HG03469 (cell line): ENCODE measurements around the gene C5orf46.
"Not testable (repeated sequence)": the region's sequence is repeated elsewhere in the genome, so short reads cannot be mapped to it uniquely, and the experiment has no call there.

Source experiments
- ATAC-seq: cut with Tn5 transposase; IDR thresholded peaks from one replicate; pipeline ENCODE4 v1.9.1; 2021; ENCODE audit warnings: mild to moderate bottlenecking, moderate library complexity, moderate number of reproducible peaks; ENCODE audit not compliant: unreplicated experiment

The C5orf46 gene

DNA sequence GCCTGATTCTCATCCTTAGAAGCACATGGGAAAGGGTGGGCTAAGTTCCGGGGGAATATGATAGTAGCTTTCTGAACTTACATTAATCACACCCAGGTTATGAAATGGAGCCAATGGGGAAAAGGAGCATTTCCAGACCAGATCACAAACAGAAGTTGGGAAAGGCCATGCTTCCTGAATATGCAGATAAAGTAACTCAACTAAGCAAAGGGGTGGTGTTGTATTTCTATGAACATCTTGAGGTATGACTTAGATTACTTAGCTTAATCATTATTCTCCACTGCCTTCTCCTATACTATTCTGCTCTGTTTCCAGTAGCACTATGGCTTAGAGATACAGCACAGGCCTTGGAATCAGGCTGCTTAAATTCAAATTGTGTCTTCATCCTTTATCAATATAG, 10.5 kb downstream of the C5orf46 start:
- no peak for ATAC-seq

DNA sequence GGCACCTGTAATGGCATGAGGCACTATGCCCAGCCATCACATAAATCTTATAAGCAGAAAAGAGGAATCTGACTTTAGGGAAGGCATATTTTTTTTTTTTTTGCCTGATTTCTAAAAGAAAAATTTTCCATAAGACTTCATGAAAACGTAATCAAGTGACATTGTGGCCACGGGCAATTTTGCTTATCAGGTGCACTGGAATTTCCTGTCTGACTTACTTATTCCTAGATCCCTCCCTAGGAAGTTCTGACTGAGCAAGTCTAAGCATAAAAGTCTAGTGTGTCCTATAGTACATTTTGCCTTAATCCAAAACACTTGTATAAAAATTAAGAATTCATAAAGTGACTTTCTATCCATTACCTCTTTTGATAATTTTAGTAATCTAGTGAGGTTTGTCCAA, 12.5 kb downstream of the C5orf46 start:
- no peak for ATAC-seq

DNA sequence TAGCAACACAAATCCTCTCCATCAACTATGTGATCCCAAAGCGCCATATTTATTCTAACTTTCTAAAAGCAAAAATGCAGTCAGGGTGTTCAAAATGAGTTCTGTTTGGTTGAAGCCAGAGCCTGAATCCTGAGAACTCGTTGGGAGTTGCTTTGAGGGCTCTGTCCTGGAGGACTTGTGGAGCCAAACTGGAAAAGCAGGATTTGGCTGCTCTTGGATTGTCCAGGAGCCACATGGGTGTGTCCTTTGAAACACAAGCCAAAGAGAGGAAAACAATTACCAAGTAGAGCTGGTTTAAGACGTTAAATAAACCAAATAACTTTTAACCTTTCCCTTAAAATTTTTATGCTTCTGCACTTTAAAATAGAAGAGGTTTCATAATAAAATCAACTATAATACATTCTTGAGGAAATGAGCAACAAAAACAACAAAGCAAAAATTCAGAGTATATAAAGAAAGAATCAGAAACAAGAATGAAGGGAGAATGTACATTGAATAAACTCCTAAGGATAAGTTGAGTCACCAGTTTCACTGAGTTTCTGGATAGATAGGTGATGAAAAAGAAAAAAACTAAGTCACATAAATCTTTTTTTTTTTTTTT, 13.5 kb downstream of the C5orf46 start:
- no peak for ATAC-seq

DNA sequence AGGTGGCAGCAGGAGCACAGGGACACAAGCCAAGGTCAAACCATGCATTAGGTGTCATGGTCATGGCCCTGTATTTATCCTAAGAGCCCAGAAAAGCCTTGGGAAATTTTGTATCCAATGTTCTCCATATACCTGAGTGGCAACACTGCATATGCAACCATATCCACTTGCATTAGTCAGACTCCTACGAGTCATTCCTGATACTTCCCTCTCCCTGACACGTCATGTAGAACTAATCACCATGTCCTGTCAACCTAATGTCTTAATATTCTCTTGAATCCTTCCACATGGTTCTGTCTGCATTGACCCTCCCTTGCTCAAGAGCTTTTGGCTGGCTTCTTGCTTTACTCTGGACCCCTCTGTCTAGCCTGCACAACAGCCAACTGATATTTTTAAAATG, 18.4 kb downstream of the C5orf46 start:
- ATAC-seq = no peak

DNA sequence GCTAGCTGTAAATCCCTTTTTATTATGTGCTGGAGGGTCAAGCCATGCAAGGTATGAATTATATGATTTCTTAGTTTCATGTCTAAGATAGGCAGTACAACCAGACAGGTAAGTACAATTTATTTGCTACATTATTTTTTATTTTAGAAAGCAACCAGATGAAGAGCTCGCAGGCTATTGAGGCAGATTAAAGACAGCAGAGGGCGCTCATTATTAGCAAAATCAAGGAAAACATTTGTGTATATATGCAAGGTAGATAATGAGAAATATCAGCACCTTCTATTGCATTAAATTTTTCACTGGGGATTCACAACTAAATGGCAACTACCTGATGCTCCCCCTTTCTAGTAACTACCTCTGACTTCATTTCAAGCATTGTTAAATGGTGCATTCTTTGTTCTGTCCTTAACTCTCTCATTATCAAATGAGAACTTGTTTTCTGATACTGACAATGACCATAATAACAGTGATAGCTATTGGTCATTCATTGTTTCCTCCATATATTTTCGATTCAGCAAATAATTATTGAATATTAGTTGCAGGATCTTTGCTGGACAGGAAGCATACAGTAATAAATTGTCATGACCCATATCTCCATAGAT, 19.2 kb downstream of the C5orf46 start:
- no peak for ATAC-seq

DNA sequence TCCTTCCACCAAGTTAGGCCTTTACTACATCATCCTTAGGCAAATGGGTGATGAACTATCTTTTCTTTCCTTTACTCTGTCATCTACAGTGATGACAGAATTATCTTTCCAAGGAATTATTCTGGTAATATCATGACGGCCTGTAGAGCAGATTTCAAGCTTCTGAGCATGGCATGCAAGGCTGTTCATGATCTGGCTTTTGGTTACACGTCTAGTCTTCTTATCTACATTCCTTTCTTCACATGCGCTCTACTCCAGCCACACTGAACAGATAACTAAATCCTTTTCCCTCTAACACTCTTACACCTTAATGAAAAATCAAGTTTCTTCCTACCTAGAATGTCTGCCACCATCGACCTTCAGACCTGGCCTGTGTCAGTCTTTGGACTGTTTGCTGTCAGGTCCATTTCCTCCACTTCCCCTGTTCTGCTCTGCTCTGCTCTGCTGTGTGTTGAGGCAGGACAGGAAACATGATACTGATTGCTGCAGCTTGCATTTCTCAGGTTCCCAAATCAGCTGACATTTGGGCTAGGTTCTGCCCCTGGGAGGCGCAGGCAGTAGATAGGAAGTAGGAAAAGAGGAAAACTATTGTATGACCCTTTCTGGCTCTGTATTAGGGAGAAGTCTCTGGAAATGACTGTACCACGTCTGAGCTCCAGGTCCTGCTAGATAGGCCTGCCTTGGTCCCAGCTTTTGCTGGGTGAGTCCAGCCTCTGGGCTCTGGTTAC, 23.6 kb downstream of the C5orf46 start:
- no peak for ATAC-seq

DNA sequence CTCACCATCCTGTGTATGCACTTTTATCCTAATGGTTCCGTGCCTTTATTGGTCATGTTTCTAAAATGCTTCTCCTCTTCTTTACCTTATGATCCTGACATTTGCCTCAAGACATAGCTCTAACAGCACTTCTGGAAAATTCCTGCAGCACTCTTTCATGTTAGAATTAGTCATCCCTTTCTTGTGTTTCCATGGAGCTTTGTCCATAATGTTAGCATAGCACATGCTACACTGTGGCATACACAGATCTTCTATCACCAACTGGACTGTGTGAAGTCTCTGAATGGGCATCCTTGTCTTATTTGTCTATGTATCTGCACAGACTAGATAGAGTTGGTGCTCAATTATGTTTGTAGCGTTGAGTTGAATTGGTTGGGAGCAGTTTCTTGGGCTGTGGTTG, 25.9 kb downstream of the C5orf46 start:
- no peak for ATAC-seq

DNA sequence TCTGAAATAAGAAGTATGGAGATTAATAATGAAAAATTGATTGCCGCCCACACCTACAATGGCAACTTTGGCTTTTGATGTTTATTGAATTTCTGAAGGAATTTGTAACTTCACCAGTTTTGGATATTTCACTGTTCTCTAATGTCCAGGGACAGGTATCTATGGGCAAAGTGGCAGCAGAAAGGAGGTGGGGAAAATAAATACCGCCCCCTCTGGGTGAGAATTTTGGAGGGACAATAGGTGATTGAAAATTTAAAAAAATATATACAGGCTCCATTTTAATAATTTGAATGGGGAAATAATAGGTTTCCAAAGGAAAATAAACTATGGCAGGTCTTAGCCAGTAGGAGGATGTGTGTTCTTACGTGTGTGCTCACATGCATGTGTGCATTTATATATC, 26.6 kb downstream of the C5orf46 start:
- no peak for ATAC-seq

DNA sequence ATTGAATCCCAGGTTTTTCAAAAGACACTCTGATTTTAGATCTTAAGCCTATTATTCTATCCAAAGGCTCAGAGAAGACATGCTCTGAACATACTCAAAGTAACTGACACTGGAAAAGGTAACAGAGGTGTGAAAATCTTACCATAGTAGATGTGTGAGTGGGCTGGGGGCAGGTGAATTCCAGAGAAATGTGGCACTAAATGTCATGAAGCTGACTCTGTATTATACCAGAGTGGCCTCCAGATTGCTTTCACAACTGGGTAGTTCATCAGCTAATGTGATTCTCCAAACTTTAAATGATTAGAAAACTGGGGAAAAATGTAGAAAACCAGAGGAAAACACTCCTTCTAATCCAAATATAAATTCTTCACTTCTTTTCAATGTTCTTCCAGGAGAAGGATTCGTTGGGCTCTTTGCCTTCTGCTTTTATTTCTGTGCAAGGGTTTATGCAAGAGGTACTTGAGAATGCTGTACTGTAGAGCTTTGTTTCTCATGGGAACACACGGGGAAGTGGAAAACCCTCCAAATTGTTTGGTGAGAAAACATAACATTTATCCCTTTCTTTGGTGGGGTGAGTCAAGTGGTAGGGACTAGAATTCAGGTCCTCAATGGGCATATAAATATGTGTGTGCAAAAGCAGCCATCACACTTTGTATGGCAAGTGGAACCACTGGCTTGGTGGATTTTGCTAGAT, 28.1 kb downstream of the C5orf46 start, which contains the start of gene SCGB3A2:
SCGB3A2 (plus strand) TSS at position 646 of the 694 bp plus-strand sequence. CDS start 93 bp downstream, outside the sequence.
- ATAC-seq = no peak

DNA sequence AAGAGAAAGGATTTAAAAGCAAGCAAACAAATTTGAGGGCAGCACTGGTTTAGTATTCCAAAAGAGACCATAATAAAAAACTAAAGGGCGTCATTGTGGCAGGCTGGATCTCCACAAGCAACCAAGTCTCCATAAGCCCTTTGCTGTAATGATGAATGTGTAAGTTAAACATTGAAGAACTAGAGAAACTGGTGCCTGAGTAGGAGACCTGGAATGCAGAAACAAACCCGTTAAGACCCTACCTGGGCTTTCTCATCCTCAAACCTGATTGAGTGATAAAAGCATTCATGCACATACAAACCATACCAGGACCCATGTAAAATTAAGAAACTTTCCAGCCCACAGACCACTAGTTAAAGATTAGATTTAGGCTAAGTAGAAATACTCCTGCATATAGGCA, 29.7 kb downstream of the C5orf46 start:
- no peak for ATAC-seq

DNA sequence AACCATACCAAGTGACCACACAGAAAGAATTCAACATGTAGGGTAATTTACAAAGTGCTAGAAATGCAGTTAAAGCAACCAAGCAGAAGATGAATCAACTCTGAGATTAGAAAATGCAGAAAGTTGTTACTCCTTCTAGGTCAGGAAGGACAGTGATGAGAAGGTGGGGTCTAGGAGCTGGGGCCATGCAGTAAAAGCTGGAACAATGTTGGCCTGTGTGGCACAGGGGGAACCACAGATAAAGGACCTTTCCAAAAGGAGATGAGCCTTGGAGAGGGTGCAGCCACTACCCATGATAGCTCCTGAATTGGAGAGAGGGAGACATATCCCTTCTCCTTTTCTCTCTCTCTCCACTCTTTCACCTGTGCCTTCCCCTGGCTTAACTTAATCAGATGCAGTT, 30.2 kb downstream of the C5orf46 start:
- ATAC-seq = no peak

DNA sequence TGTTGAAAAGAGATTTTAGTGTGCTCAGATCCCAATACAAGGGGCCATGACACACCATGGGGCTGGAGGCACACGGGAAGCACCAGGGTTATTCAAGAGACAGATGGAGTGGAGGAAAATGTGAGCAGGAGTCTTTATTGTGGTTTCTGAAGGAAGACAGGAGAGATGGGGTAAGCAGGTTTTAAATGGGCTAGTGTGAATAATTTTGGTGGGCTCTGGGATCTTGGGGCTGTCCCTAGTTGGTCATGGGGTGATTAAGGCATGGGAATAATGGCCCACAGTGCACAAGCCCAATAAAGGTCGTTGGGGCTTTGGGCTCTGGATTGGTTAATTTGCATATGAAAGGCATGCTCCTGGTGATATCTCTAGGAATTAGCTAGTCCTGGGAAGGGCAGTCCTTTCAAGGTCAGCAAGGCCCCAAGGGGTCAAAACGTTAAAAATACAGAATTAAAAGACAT, 31.4 kb downstream of the C5orf46 start:
- ATAC-seq = no peak

DNA sequence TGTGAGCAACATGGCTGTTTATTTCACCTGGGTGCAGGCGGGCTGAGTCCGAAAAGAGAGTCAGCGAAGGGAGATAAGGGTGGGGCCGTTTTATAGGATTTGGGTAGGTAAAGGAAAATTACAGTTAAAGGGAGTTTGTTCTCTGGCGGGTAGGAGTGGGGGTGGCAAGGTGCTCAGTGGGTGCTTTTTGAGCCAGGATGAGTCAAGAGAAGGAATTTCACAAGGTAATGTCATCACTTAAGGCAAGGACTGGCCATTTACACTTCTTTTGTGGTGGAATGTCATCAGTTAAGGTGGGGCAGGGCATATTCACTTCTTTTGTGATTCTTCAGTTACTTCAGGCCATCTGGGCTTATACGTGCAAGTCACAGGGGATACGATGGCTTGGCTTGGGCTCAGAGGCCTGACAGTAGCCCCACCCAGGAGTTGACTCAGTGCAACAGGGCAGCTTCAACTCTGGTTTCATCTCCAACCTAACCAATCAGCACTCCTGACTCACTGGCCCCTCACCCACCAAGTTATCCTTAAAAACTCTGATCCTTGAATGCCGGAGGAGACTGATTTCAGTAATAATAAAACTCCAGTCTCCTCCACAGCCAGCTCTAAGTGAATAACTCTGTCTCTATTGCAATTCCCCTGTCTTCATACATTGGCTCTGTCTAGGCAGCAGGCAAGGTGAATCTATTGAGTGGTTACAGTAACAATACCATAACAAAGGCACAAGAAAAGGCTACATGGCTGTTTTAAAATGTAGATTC, 32.0 kb downstream of the C5orf46 start:
- ATAC-seq = not testable (repeated sequence)

DNA sequence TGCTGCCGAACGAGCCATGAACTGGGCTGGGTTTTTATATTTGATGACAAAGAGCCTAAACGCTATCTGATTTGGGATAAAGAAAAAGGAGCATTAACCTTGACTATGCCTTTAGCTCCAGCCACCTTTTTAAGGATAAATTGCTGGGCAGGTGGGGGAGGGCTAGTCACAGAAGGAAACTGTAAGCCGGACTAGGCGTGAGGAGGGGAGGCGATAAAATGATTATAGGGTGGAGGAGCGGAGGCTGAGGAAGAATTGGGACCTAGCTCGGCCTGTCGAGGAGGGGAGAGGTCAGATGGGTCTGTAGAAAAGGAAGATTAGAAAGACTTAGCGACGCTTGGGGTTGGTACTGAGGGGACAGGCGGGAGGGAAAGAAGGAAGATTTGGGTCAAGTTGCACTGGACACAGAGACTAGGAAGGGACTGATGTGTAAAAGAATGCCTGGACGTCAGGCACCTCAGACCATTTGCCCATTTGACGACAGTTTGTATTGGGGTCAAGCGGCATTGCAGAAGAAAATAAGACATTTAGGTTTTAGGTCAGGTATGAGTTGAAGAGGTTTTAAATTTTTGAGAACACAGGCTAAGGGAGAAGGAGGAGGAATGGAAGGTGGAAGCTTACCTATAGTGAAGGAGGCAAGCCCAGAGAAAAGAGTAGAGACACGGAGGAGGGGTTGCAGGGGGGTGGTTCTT, 33.4 kb downstream of the C5orf46 start:
- not testable (repeated sequence) for ATAC-seq

DNA sequence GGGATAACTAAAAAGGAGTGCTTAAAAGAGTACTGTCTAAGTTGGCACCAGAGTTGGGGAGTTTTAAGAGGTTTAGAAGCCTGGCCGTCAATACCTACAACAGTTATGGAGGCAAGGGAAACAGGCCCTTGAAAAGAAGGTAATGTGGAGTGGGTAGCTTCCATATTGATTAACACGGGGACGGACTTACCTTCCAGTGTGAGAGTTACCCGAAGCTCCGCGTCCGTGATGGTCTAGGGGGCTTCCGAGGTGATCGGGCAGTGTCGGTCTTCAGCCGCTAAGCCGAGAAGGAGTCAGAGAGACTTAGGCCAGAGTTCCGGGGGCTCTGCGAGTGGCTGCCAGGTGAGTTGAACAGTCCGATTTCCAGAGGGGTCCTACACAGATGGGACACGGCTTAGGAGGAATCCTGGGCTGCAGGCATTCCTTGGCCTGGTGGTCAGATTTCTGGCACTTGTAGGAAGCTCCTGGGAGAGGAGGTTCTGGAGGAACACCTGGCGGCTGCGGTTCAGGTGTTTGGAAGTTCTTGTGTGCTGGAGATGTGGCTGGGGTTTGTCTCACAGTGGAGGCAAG, 34.3 kb downstream of the C5orf46 start:
- not testable (repeated sequence) for ATAC-seq

DNA sequence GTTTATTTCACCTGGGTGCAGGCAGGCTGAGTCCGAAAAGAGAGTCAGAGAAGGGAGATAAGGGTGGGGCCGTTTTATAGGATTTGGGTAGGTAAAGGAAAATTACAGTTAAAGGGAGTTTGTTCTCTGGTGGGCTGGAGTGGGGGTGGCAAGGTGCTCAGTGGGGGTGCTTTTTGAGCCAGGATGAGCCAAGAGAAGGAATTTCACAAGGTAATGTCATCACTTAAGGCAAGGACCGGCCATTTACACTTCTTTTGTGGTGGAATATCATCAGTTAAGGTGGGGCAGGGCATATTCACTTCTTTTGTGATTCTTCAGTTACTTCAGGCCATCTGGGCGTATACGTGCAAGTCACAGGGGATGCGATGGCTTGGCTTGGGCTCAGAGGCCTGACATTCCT, 36.4 kb downstream of the C5orf46 start:
- ATAC-seq = not testable (repeated sequence)

DNA sequence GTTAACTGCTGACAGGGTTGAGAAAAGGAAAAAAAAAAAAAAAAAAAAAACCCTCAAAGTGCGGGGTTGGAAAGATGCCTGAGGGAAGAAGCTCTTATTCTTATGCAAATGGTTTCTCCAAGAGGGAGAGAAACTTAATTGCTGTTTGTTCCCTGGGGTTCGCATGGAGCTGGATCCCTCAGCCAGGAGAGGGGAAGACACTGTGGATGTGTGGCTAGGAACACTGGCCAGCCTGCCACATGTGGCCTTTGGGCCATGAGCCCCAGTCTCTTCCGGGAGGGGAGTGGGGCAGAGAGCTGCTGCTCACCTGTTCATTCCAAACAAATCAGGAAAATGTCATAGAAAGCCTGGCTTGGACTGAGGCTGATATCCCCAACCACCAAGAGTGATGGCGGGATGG, 37.2 kb downstream of the C5orf46 start:
- ATAC-seq = no peak

DNA sequence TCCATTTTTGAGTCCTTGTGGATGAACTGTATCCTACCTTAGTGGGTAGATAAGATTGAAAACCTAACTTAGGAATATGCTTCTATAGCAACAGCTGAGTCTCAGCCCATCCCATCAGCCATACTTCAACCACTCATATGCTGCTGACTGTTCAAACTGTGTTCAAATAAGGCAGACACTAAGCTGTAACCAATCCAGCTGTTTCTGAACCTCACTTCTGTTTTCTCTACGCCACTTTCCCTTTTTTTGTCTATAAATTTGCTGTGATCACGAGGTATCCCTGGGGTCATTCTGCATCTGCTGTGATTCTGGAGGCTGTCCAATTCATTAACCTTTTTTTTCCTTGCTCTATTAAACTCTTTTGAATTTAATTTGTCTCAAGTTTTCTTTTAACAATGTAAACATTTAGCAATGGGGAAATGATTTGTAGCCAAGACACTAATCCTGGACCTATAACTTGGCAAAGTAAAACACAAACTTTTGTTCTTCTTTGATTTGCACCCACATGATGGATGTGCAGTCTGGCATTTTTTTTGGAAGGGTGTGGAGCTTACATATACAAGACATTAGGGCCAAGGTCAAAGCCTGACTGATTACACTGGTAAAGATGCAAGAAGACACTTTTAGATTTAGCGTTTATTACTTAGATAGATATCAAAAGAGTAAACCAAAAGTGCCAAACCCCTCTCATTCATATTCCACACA, 42.7 kb downstream of the C5orf46 start:
- ATAC-seq = no peak

DNA sequence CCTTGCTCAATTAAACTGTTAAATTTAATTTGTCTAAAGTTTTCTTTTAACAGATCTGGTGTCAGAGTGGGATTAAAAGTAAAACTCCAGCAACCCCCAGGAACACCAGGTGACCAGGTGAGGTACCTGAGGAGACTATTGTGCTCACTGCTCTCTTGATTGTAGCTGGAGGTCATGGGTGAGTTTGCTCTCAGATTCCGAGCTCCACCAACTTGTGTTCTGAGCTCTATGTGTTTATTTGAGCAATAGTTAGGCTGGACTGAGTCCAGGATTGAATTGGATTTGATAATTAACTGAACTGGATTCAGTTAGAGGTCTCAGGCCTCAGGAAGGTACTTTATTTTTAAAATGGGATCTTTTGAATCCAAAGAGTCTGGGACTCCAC, 45.7 kb downstream of the C5orf46 start:
- no peak for ATAC-seq
